Choroid plexus epithelial cell (primary cell): Measurements from ENCODE around the gene ZNF316.
"Not testable (repeated sequence)": the region's sequence is repeated elsewhere in the genome, so short reads cannot be mapped to it uniquely, and the experiment has no call there.

Source experiments
- DNase-seq: peaks from one replicate; pipeline ENCODE4 v3.0.0-alpha.2; 2010; ENCODE audit warnings: low read depth
- H3K4me3 ChIP-seq: 2 replicates; pipeline ENCODE4 v1.5.1; 2011; ENCODE audit warnings: low read depth, mild to moderate bottlenecking, control low read depth, low read length, moderate library complexity
- TF ChIP-seq, protein P1 (sequence below): conservative IDR thresholded peaks from 2 replicates; pipeline ENCODE4 v1.5.1; 2011; ENCODE audit warnings: low read depth, mild to moderate bottlenecking, control low read depth, inconsistent platforms, low read length, moderate library complexity

ZNF316 gene

GRCh38 chr7:6634021-6634420 lies 3.1 kb upstream of the ZNF316 start:
- H3K4me3 ChIP-seq: no peak overlapping the region
- DNase-seq: no peak
- TF ChIP-seq, protein P1, sequence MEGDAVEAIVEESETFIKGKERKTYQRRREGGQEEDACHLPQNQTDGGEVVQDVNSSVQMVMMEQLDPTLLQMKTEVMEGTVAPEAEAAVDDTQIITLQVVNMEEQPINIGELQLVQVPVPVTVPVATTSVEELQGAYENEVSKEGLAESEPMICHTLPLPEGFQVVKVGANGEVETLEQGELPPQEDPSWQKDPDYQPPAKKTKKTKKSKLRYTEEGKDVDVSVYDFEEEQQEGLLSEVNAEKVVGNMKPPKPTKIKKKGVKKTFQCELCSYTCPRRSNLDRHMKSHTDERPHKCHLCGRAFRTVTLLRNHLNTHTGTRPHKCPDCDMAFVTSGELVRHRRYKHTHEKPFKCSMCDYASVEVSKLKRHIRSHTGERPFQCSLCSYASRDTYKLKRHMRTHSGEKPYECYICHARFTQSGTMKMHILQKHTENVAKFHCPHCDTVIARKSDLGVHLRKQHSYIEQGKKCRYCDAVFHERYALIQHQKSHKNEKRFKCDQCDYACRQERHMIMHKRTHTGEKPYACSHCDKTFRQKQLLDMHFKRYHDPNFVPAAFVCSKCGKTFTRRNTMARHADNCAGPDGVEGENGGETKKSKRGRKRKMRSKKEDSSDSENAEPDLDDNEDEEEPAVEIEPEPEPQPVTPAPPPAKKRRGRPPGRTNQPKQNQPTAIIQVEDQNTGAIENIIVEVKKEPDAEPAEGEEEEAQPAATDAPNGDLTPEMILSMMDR: no peak

GRCh38 chr7:6634971-6635370 lies 2.1 kb upstream of the ZNF316 start:
- DNase-seq, H3K4me3 ChIP-seq: not testable (repeated sequence)

GRCh38 chr7:6637544-6638229 lies 569 bp downstream of the ZNF316 start:
- TF ChIP-seq, protein P1: peak; percentile 40
- peak; percentile 14 for DNase-seq
- peak overlapping the region; percentile 74 for H3K4me3 ChIP-seq

- DNase-seq: no peak
- TF ChIP-seq, protein P1: no peak
- no peak overlapping the region for H3K4me3 ChIP-seq
Observed at GRCh38 chr7:6639032-6639431, 1.9 kb downstream of the ZNF316 start.

DNA sequence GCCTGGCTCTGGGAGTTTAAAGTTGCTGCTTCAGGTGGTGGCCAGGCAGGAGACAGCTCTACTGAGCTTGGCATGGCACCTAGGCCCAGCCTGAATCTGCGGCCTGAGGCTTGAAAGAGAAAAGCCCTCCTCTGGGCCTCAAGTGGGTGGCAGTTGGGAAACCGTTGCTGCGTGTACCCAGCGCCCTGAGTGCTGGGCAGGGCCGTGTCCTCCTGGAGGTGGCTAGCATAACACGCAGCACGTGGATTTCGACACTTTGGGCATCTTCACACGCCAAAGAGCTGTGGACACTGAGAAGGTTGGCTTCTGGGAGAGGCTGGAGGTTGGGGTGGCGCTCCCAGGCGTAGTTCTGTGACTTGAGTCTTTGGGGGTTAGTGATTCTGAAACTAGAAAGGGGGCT lies 2.5 kb downstream of the ZNF316 start:
- DNase-seq: no peak
- TF ChIP-seq, protein P1: no peak
- no peak overlapping the region for H3K4me3 ChIP-seq

GRCh38 chr7:6640246-6640721 lies 3.2 kb downstream of the ZNF316 start:
- peak; percentile 63 for DNase-seq
- no peak overlapping the region for H3K4me3 ChIP-seq
- TF ChIP-seq, protein P1: no peak

GRCh38 chr7:6641305-6642035 lies 4.4 kb downstream of the ZNF316 start:
- DNase-seq: no peak
- H3K4me3 ChIP-seq: no peak overlapping the region
- TF ChIP-seq, protein P1: no peak
